DND-41 (cell line): ENCODE data around the gene IRF3.

ENCODE experiments used
- EZH2 ChIP-seq: IDR thresholded peaks from 3 replicates; pipeline ENCODE4 v1.6.1; 2012; ENCODE audit warnings: borderline replicate concordance, low read depth, mild to moderate bottlenecking, moderate library complexity, low read length, inconsistent platforms; ENCODE audit not compliant: severe bottlenecking
- TF ChIP-seq, protein P1 (sequence below): IDR thresholded peaks from 2 replicates; pipeline ENCODE4 v1.5.1; 2012; ENCODE audit warnings: borderline replicate concordance, low read length, moderate library complexity, mild to moderate bottlenecking; ENCODE audit not compliant: poor library complexity, severe bottlenecking; ENCODE audit errors: extremely low read depth

DNA sequence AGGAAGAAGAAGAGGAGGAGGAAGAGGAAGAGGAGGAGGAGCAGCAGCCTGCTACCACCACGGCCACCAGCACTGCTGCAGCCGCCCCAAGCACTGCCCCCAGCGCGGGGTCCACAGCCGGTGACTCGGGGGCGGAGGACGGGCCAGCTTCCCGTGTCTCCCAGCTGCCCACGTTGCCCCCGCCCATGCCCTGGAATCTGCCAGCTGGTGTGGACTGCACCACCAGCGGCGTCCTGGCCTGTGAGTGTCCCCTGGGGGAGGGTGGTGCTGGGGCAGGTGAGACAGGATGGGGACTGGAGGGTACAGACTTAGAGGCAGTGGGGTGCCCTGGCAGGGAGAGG, 12.2 kb downstream of the IRF3 start:
- TF ChIP-seq, protein P1, sequence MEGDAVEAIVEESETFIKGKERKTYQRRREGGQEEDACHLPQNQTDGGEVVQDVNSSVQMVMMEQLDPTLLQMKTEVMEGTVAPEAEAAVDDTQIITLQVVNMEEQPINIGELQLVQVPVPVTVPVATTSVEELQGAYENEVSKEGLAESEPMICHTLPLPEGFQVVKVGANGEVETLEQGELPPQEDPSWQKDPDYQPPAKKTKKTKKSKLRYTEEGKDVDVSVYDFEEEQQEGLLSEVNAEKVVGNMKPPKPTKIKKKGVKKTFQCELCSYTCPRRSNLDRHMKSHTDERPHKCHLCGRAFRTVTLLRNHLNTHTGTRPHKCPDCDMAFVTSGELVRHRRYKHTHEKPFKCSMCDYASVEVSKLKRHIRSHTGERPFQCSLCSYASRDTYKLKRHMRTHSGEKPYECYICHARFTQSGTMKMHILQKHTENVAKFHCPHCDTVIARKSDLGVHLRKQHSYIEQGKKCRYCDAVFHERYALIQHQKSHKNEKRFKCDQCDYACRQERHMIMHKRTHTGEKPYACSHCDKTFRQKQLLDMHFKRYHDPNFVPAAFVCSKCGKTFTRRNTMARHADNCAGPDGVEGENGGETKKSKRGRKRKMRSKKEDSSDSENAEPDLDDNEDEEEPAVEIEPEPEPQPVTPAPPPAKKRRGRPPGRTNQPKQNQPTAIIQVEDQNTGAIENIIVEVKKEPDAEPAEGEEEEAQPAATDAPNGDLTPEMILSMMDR: no peak
- no peak for TF ChIP-seq EZH2
